Fibroblast of skin of left quadriceps (primary cell): ENCODE measurements around the gene PROSER3.

Source experiments
- DNase-seq, 2 experiments: peaks; one replicate each; pipeline ENCODE4 v3.0.0-alpha.2; 2013; ENCODE audit warnings: low read depth in 2 of 2

PROSER3 gene

GRCh38 chr19:35776102-35776788 is 18.3 kb downstream of the PROSER3 start:
- no peak for DNase-seq

- no peak for DNase-seq
These were observed 19.3 kb downstream of the PROSER3 start for GRCh38 chr19:35777086-35777841.

- no peak for DNase-seq
These were observed 20.0 kb downstream of the PROSER3 start for GRCh38 chr19:35777961-35778360.

GRCh38 chr19:35779033-35779432 is 21.1 kb downstream of the PROSER3 start:
- DNase-seq: no peak

GRCh38 chr19:35780058-35780457 is 22.1 kb downstream of the PROSER3 start:
- no peak for DNase-seq

- DNase-seq: no peak
These were observed 22.7 kb downstream of the PROSER3 start for GRCh38 chr19:35780717-35781116.

- no peak for DNase-seq
These were observed 23.7 kb downstream of the PROSER3 start for GRCh38 chr19:35781650-35782049.

- DNase-seq: no peak
These were observed 24.6 kb downstream of the PROSER3 start for GRCh38 chr19:35782589-35782988.

- DNase-seq: no peak
These were observed 25.8 kb downstream of the PROSER3 start for GRCh38 chr19:35783469-35784434.

- DNase-seq: no peak
These were observed 26.7 kb downstream of the PROSER3 start for GRCh38 chr19:35784503-35785338.

- no peak for DNase-seq
These were observed 27.3 kb downstream of the PROSER3 start for GRCh38 chr19:35785339-35785627.

GRCh38 chr19:35786299-35787160 is 28.6 kb downstream of the PROSER3 start:
- DNase-seq: no peak

GRCh38 chr19:35787227-35787799 is 29.3 kb downstream of the PROSER3 start:
- no peak for DNase-seq

GRCh38 chr19:35788205-35788960 is 30.4 kb downstream of the PROSER3 start:
- DNase-seq: no peak

- DNase-seq: no peak
These were observed 31.4 kb downstream of the PROSER3 start for GRCh38 chr19:35789195-35789977.

- DNase-seq: no peak
These were observed 32.3 kb downstream of the PROSER3 start for GRCh38 chr19:35789978-35790944.
